IPS-NIHi7 (cell line): ENCODE data around the gene PTGR2.
"Not testable (repeated sequence)": the region's sequence is repeated elsewhere in the genome, so short reads cannot be mapped to it uniquely, and the experiment has no call there.

Source experiments
- DNase-seq: peaks from one replicate; pipeline ENCODE4 v3.0.0; 2012; ENCODE audit warnings: mixed read lengths; ENCODE audit errors: extremely low spot score

PTGR2 gene

DNA sequence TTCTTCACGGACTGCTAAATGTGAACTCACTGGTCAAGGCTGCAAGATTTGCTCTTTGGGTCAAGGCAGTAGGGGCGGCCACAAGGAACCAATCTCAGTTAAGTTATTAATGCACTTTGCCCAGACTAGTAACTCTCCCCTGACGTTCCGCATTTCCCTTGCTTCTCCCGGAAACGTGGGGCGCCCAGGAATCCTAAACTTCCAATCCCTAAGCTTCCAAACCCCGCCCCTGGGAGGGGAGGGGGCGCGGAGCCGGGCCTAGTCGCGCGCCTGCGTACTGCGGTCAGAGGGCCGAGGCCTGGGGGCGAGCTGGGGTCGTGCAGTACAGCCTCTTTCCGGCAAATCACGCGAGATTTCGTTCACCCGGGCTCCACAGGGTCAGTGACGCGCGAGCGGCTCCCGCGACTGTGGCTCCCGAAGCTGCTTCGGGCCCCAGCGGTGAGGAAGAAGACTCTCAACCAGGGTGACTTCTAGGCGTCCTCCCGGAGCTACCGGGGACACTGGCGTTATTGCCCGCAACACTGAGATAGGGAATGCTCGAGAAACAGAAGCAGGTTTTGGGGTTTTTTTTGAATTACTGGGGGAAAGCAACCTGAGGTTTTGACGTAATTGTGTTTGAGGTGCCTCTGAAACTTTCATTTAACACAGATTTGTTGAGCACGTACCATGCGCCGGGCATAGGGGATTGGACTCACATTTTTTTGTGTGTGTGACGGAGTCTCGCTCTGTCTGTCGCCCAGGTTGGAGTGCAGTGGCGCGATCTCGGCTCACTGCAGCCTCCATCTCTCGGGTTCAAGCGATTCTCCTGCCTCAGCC, at the start of gene PTGR2:
Gene PTGR2, plus strand, starts transcription at position 265 of the 816 bp plus-strand sequence. CDS start 7,032 bp downstream, outside the sequence.
- DNase-seq, result peak; percentile 100

DNA sequence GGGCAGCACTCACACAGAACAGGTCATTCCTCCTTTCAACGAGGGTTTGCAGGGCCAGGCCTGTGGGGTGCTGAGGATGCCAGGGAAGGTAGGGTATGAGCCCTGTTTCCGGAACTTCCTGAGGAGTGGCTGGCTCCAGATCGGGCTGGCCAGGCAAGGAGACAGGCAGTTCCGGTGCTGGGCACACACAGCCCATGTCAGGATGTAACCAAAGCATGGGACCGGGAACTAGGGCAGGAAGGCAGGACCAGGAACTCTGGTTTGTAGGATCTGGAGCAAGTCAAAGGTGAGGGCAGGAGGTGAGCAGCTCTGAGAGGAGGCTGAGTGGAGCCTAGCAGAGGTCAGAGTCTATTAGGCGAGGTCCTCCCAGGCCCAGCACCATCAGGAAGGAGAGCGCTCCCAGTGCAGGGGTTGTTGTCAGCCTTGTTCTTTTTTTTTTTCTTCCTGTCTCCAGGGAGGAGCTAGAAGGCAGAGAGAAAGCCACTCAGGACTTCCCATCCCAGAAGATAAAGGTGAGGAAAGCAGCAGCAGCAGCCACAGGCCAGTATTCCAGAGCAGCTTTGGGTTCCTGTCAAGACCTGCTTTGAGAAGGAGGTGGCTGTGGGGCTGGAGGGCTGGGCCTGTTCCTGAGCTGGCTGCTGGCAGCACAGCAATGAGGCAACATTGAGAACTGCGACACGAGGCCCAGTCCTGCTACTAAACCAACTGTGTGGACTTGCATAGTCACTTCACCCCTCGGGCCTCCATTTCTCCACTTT, 49.0 kb upstream of the PTGR2 start:
- no peak for DNase-seq

DNA sequence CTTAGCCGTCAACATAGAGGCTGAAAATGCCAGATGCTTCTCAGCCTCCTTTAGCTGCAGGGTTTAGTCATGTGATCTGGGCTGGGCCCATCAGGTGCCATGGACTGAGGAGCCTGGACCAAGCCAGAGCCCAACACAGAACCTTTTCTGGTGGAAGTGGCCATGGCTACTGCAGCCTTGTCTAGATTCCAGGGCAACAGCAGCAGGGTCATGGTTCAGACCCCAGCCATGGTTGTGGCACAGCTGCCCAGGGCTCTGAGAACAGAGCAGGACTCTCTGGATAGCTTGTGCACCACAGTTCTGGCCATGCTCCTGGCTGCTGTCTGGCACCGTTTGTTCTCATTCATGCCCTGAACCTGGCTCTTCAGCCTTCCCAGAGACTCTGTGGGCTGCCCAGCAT, 47.0 kb upstream of the PTGR2 start:
- DNase-seq, result no peak

DNA sequence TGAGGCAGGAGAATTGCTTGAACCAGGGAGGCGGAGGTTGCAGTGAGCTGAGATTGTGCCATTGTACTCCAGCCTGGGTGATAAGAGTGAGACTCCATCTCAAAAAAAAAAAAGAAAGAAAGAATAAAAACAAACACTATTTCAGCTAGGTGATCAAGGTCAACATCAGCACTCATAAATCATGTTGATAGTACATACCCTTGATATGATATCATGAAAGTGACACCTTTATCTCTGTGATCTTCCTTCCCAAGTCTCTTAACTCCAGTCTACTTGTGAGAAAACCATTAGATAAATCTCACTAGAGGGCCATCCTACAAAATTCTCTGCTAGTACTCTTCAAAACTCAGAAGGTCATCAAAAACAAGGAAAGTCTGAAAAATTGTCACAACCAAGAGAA, 44.2 kb upstream of the PTGR2 start:
- no peak for DNase-seq

DNA sequence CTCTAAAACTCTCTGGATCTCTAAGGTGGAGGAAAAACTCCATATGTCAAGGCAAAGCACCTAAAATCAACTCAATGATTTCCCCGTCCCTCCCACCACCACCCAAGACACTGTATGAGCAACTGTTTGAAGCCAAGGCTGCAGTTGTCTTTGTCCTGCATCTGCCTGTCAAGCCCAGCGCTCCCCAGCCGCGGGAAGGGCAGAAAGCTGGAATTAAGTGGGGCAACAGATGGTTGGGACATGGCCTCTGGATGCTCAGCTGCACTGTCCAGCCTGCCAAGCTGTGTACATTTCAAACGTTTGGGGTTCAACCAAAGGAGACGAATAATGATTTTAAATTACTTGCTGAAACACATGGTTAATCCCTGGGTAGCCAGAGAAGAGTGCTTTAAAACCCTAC, 42.2 kb upstream of the PTGR2 start:
- no peak for DNase-seq

DNA sequence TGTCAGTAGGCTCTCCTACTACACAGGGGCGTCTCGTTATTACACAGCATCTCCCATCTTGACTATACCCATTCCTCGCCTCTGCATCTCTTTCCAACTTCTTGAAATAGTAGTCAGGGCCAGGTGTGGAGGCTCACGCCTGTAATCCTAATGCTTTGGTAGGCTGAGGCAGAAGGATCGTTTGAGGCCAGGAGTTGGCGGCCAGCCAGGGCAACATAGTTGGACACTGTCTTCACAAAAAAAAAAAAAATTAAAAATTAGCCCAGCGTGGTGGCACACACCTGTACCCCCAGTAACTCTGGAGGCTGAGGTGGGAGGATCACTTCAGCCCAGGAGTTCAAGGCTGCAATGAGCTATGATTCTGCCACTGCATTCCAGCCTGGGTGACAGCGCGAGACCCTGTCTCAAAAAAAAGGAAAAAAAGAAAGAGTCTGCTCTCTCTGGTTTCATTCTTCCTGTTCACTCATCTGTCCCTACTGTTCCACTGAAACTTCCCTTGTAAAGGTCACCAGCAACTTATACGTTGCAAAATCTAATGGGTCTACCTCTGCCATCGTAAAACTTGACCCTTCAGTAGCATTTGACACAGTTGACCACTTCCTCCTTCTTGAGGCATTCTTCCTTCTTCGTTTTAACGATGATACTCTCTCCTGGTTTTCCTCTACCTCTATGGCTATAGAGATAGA, 41.0 kb upstream of the PTGR2 start:
- DNase-seq, result no peak

DNA sequence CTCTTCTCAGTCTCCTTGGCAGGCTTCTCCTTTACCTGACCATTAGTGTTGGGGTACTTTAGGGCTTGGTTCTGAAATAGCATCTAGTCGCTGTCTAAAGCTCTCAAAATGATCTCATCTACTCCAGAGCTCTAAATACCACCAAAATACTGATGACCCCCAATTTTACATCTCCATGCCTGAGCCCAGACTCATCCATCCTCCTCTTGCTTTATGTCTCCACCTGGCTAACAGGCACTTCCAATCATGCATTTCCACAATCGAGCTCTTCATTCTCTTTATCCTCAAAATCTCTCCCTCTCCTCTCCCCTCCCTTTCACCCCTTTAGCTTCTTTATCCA, 40.5 kb upstream of the PTGR2 start:
- DNase-seq, result no peak

DNA sequence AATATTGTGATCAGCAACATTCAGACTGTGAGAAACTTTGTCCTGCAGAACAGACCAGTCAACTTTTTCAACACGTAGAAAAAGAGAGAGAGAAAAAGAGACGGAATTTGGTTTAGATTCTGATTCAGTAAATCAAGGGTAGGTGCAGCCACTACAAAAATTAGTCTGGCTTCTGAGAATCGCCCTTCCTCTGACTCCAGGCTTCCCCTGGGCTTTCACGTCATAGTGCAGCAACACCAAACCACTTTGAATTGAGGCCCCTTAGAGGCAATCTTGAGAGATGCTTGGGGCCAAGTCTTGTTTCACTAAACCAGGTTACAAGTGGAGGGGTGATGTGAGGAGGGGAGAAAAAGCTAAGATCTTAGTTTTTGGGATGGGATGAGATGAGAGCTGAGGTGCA, 37.5 kb upstream of the PTGR2 start:
- no peak for DNase-seq

DNA sequence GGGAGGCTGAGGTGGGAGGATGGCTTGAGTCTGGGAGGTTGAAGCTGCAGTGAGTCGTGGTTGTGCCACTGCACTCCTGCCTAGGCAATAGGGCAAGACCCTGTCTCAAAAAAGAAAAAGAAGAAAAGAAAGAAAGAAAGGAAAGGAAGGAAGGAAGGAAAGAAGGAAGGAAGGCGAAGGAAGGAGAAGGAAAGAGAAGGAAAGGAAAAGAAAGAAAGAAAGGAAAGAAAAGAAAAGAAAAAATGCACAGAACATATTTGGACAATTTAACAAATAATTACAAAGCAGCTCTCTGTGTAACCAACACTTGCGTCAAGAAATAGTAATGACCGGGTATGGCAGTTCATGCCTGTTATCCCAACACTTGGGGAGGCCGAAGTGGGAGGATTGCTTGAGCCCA, 35.8 kb upstream of the PTGR2 start:
- DNase-seq, result no peak

DNA sequence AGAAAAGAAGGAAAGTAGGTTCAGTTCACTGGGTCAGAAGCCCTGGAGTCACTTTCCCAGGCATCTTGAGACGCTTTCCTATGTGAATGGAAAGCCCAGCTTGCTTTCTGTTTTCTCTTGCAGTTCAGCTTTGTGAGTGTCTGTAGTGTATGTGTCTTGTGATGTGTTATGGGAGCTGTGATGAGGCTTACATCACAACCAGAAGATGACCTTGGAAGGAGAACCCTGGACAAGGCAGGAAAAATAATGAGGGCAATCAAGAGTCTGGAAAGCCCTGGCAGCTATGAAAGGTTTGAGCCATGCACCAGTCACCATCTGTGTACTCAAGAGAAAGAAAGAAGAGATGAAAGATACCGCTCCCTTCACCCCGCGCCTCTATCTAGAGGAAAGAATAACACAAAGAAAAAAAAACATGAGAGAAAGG, 35.2 kb upstream of the PTGR2 start:
- no peak for DNase-seq

DNA sequence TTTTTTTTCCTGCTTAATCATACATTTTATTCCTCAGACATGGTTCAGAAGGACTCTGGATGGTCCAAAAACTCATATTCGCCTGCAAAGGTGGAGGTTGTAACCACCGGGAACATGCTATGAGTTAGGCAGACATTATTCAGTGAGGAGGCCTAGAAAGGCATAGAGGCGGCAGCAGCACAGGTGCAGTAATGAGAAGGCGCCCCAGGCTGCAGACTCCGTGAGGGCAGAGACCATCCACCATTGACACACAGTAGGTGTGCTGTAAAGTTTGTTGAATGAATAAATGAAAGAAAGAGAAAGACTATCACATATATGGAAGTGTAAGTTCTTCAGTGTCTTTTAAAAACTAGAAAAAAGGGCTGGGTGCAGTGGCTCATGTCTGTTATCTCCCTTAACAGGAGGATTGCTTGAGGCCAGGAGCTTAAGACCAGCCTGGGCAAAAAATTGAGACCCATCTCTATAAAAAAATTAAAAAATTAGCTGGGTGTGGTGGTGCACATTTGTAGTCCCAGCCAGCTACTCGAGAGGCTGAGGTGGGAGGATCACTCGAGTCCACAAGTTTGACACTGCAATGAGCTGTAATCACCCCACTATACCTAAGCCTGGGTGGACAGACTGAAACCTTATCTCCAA, 34.5 kb upstream of the PTGR2 start:
- no peak for DNase-seq

DNA sequence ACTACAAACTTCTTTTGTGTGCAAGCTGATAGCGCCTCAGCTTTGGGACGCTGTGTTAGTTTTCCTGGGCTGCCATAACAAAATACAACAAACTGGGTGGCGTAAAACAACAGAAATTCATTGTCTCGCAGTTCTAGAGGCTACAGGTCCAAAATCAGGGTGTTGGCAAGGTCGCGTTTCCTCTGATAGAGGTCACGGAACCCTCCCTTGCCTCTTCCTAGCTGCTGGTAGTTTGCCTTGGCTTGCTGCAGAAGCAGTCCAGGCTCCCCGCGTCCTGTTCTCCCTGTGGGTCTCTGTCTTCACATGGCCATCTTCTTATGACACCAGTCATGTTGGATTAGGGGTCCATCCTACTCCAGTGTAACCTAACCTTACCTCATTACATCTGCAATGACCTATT, 32.8 kb upstream of the PTGR2 start:
- no peak for DNase-seq

DNA sequence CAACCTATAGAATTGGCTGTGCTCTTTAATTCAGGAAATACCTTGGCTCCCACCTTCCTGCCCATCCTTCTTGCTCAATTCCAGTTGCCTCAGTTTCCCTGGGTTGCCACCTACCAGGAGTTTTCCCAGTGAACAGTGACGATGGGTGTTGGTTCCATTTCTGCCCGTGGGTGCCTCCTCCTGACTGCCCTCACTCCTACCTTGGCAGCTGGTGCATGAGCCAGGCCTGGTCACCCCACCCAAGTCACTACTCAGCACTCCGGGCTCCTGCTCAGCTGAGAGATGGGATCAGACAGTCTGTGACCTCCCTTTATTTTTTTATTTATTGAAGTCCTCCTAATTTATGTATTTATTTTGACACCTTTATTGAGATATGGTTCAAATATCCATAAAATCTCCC, 31.0 kb upstream of the PTGR2 start:
- DNase-seq, result no peak

DNA sequence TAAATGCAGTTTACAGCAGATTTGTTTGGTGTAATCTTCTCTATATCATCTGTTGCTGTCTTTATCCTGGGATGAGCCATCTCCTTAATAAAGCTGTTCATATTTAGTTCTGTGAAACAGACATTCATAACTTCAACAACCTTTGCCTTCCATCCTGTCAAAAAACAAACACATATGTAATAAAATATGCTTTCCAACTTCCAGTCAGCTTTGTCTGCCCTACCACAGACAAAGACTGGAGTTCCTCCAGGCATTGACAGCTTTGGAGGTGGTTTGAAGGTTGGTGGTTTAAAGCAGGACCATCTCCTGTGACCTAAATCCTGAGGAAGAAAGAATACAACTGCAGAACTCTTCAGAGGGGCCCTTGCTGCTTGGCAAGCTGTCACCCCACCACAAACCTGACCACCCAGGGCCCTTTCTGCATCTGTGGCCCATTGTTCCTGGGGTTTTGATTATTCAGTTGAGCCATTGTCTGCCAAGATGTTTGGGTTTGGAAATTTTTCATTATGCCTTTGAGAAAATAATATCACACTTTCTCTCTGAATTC, 28.2 kb upstream of the PTGR2 start:
- no peak for DNase-seq

DNA sequence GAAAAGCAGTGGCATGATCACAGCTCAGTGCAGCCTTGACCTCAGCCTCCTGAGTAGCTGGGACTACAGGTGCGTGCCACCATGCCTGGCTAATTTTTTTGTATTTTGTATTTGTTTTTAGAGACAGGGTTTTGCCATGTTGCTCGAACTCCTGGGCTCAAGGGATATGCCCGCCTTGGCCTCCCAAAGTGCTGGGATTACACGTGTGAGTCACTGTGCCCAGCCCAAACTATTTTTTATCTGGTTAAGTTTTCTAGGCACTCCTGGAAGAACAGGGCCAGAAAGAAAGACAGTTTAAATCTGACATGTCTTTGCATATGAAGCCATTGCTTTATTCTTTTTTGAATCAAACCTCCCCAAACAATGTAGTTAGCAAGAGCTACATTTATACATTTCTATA, 27.5 kb upstream of the PTGR2 start:
- no peak for DNase-seq

DNA sequence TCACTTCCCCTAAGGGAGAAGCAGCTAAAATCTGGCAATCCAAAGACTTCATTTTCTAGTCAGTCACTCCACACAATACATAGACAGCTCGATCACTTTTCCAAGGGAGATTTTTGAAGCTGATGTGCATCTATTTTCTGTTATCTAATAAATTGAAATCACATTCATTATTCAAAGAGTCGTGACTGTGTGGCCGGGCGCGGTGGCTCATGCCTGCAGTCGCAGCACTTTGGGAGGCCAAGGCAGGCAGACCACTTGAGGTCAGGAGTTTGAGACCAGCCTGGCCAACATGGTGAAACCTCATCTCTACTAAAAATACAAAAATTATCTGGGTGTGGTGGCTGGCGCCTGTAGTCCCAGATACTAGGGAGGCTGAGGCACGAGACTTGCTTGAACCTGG, 27.1 kb upstream of the PTGR2 start:
- no peak for DNase-seq

DNA sequence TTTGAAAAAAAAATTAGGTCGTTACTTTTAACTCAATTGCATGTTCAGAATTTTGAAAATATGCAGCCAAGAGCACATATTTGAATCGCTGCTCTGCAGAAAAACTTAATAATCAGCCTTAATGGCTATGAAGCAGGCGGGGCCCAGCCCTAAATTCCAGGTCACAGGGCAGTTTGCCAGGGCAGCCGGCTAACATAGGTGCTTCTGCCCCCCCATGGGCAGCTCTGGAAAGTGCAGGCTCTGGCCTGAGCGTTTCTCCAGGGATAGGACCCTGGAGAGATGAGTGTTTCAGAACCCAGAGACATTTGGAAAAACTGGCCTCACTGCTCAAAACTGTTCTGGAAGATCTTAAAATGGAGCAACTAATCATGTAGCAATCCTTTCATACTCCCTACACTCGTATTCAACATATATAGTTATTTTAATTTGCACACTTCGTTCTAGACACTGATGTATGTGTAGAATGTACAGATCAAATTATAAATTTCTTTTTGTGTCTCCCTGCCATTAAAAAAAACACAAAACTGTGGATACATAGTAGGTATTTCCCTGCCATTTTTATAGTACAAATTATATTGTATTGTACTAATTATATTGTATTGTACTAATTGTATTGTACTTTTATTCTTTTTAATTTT, 26.0 kb upstream of the PTGR2 start:
- DNase-seq, result peak; percentile 89

DNA sequence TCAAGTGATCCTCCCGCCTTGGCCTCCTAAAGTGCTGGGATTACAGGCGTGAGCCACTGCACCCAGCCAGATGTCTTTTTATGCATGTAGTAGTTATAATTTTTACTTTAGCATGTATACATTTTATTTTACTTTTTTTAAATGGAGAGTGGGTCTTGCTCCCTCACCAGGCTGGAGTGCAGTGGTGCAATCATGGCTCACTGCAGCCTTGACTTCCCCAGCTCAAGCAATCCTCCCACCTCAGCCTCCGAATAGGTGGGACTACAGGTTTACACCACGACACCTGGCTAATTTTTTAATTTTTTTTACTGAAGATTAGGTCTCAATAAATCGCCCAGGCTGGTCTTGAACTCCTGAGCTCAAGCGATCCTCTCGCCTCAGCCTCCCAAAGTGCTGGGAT, 24.4 kb upstream of the PTGR2 start:
- DNase-seq, result not testable (repeated sequence)

DNA sequence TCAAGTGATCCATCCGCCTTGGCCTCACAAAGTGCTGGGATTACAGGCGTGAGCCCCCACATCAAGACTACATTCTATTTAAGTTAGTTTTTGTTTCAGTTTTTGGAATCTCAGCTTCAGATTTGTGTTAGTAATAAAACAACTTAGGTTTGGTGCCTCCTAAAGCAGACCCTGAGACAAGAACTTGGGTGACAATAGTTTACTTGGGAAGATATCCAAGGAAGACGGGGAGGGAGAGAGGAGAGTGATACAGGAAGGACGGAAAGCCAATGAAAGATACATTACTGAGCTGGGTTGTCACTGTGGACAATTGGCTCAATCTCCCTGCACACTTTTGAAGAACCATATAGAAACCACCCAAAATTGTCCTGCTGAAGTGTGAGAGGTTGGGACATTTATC, 22.6 kb upstream of the PTGR2 start:
- no peak for DNase-seq

DNA sequence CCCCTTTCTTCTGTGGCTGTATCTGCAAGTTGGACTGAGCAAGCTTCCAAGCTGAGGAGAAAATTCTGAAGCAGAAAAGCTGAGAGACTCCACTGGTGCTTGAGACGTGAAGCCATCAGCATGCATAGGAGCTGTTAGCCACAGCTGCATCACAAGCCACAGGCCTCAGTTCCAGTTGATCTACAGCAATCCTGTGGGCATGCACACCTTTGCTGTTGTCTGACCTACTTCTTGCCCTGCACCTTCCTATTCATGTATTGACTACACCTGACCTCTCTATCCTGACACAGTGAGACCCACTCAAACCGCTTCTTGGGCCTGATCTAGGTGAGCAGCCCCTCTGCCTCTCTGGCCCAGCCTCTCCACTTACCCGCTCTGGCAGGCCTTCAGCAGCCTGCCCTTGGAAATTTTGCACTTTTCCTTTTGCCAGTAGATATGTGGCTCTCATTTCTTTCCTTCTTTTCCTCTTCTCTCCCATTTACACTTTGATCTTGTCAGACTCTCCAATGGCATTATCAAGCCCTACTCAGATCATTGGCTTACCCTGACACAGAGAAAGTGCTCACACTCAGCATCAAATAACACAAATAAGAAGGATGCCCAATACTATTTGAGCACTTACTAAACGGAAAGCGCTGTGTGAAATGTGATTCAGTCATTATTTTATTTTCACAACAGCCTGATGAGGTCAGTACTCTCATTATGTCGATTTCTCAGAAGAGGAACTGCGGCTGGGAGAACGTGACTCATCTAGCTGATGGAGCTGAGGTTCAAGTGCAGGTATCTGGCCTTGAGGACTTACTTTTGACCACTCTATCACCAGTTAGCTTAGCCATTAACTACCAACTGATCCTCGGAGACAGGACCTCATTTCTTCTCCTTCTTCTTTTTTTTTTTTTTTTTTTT, 21.9 kb upstream of the PTGR2 start:
- no peak for DNase-seq
